ENCODE results near the gene WDR20. TPM values are rescaled to one million over a fixed set of nuclear protein-coding genes. Genes with fewer than 3 reads are reported as not detected.
"Not testable (repeated sequence)": the region's sequence is repeated elsewhere in the genome, so short reads cannot be mapped to it uniquely, and the experiment has no call there.

Gene WDR20
- total and polyA plus RNA-seq, 7 donors = 11.4 to 26.8 (median 20.6) TPM

- H3K4me3 ChIP-seq = no peak overlapping the region
- H3K9me3 ChIP-seq = no peaks in the 10 kb centered on the region
- no peaks in the 10 kb centered on the region for H3K4me1 ChIP-seq
- intact Hi-C loops (cut with DNase I) = no loop called here
- no peak for TF ChIP-seq CTCF (IDR thresholded peaks at IDR 0.05)
- no peak for ATAC-seq
- H3K27ac ChIP-seq = no peak overlapping the region
- WGBS, 3 donors = 83 to 88% (median 85%) methylated on average over 5 of the region's 5 CpGs
- H3K36me3 ChIP-seq (ENCODE audit: insufficient read depth in 1 of 2, low read depth in 1 of 2) = no peaks in the 10 kb centered on the region
- H3K27me3 ChIP-seq (ENCODE audit: insufficient read depth in 3 of 3, low read length in 2 of 3) = no peaks in the 10 kb centered on the region
- DNase-seq = no peak
Observed at GRCh38 chr14:102126807-102127455, 12.8 kb upstream of the WDR20 start.

- H3K36me3 ChIP-seq (ENCODE audit: insufficient read depth in 1 of 2, low read depth in 1 of 2) = no peaks in the 10 kb centered on the region
- no peaks in the 10 kb centered on the region for H3K9me3 ChIP-seq
- intact Hi-C loops (cut with DNase I) = no loop called here
- H3K4me3 ChIP-seq = no peak overlapping the region
- TF ChIP-seq CTCF (IDR thresholded peaks at IDR 0.05) = no peak
- H3K27me3 ChIP-seq (ENCODE audit: insufficient read depth in 3 of 3, low read length in 2 of 3) = no peaks in the 10 kb centered on the region
- no peaks in the 10 kb centered on the region for H3K4me1 ChIP-seq
- no peak for ATAC-seq
- DNase-seq = no peak
- H3K27ac ChIP-seq = no peak overlapping the region
- WGBS, 3 donors = 79 to 82% (median 81%) methylated on average over 6 of the region's 6 CpGs
Observed at GRCh38 chr14:102131741-102132140, 8.0 kb upstream of the WDR20 start.

- H3K27me3 ChIP-seq (ENCODE audit: insufficient read depth in 3 of 3, low read length in 2 of 3); intact Hi-C loops (cut with DNase I); H3K4me3 ChIP-seq; ATAC-seq; H3K4me1 ChIP-seq; H3K27ac ChIP-seq; H3K9me3 ChIP-seq; DNase-seq; H3K36me3 ChIP-seq (ENCODE audit: insufficient read depth in 1 of 2, low read depth in 1 of 2): not testable (repeated sequence)
- 83 to 90% (median 89%) methylated on average over 9 of the region's 9 CpGs for WGBS, 3 donors
Observed at GRCh38 chr14:102134021-102134420, 5.7 kb upstream of the WDR20 start.

GRCh38 chr14:102134719-102135118 lies 5.0 kb upstream of the WDR20 start:
- DNase-seq; H3K4me3 ChIP-seq; H3K36me3 ChIP-seq (ENCODE audit: insufficient read depth in 1 of 2, low read depth in 1 of 2); H3K27ac ChIP-seq; H3K9me3 ChIP-seq; intact Hi-C loops (cut with DNase I); H3K27me3 ChIP-seq (ENCODE audit: insufficient read depth in 3 of 3, low read length in 2 of 3); ATAC-seq; H3K4me1 ChIP-seq: not testable (repeated sequence)
- 79 to 84% (median 81%) methylated on average over 10 of the region's 10 CpGs for WGBS, 3 donors

GRCh38 chr14:102135456-102135855 lies 4.2 kb upstream of the WDR20 start:
- H3K27ac ChIP-seq; H3K4me1 ChIP-seq; ATAC-seq; H3K36me3 ChIP-seq (ENCODE audit: insufficient read depth in 1 of 2, low read depth in 1 of 2); H3K9me3 ChIP-seq; H3K4me3 ChIP-seq; intact Hi-C loops (cut with DNase I); DNase-seq; H3K27me3 ChIP-seq (ENCODE audit: insufficient read depth in 3 of 3, low read length in 2 of 3): not testable (repeated sequence)
- 95 to 97% (median 96%) methylated on average over 29 to 30 of the region's 30 CpGs for WGBS, 3 donors

- peaks cover 13% of the 10 kb centered on the region for H3K4me1 ChIP-seq
- H3K36me3 ChIP-seq (ENCODE audit: insufficient read depth in 1 of 2, low read depth in 1 of 2) = peaks cover 0 to 1% of the 10 kb centered on the region in 2 donors
- H3K27ac ChIP-seq = no peak overlapping the region
- no peak for ATAC-seq
- H3K9me3 ChIP-seq = no peaks in the 10 kb centered on the region
- no peak for TF ChIP-seq CTCF (IDR thresholded peaks at IDR 0.05)
- H3K27me3 ChIP-seq (ENCODE audit: insufficient read depth in 3 of 3, low read length in 2 of 3) = no peaks in the 10 kb centered on the region
- DNase-seq = no peak
- whole genome bisulfite sequencing, 3 donors = 29 to 39% (median 32%) methylated on average over 3 of the region's 3 CpGs
- intact Hi-C loops (cut with DNase I) = no loop called here
- peak overlapping the region; percentile 86 for H3K4me3 ChIP-seq
Observed at GRCh38 chr14:102138535-102138934, 1.2 kb upstream of the WDR20 start.

Data from psoas muscle (tissue), 8 donors.